Melanocyte of skin (primary cell): ENCODE results near the gene INSM2. TPM values are rescaled to one million over a fixed set of nuclear protein-coding genes. Genes with fewer than 3 reads are reported as not detected.

ENCODE experiments used
- total RNA-seq, 2 donors: library from RNA; depleted of rRNA; stranded (reverse); fragments of >200 nt; gene quantifications; 2 replicates each; pipeline ENCODE4 v1.2.3, GENCODE V29; 2012

Gene INSM2
- not detected for total RNA-seq

GRCh38 chr14:35533357-35534207, at the start of gene INSM2:
INSM2 (plus strand) TSS chr14:35534164; CDS start chr14:35534253, 89 bp downstream.

Other genes starting within 250 kb of the INSM2 start
- gene PSMA6, start 241.8 kb upstream of the INSM2 start, total RNA-seq = 100 to 1,000 TPM; 232 to 306 TPM
- 100 to 1,000 TPM in 1 of 2 donors, 10 to 100 TPM in 1; 45.6 to 161 TPM for gene NFKBIA, start 129.4 kb upstream of the INSM2 start, total RNA-seq